ENCODE measurements around the gene TAF11L12. TPM values are rescaled to one million over a fixed set of nuclear protein-coding genes. Genes with fewer than 3 reads are reported as not detected.

Gene TAF11L12
- polyA plus RNA-seq, 1 donor from 2014 or later: not detected

Small RNA genes lying within 50 kb of the gene (small RNA-seq; reads per million reads assigned to genes)
- 0 reads per million in 3 experiments for gene AC233724.1
- gene AC233724.2: 0 reads per million in 3 experiments
- gene AC233724.3: 0 reads per million in 3 experiments
- gene AC233724.4: 0 reads per million in 3 experiments
- gene AC233724.6: 0 reads per million in 3 experiments
- 0 reads per million in 3 experiments for gene AC233724.7

Other genes starting within 250 kb of the TAF11L12 start
- not detected in 2 replicates for gene TAF11L2, start 112.2 kb upstream of the TAF11L12 start, polyA plus RNA-seq
- gene TAF11L3, start 92.0 kb upstream of the TAF11L12 start, polyA plus RNA-seq: not detected in 2 replicates
- not detected in 2 replicates for gene TAF11L4, start 88.6 kb upstream of the TAF11L12 start, polyA plus RNA-seq
- not detected in 2 replicates for gene TAF11L5, start 85.2 kb upstream of the TAF11L12 start, polyA plus RNA-seq
- gene TAF11L6, start 81.7 kb upstream of the TAF11L12 start, polyA plus RNA-seq: not detected in 2 replicates
- gene TAF11L7, start 24.6 kb upstream of the TAF11L12 start, polyA plus RNA-seq: not detected in 2 replicates
- gene TAF11L8, start 19.4 kb upstream of the TAF11L12 start, polyA plus RNA-seq: not detected in 2 replicates
- not detected in 2 replicates for gene TAF11L9, start 16.0 kb upstream of the TAF11L12 start, polyA plus RNA-seq
- gene TAF11L10, start 12.6 kb upstream of the TAF11L12 start, polyA plus RNA-seq: not detected in 2 replicates
- not detected in 2 replicates for gene TAF11L11, start 6.2 kb upstream of the TAF11L12 start, polyA plus RNA-seq
- not detected in 2 replicates for gene TAF11L13, start 21.7 kb downstream of the TAF11L12 start, polyA plus RNA-seq
- gene TAF11L14, start 24.1 kb downstream of the TAF11L12 start, polyA plus RNA-seq: not detected in 2 replicates